ENCODE measurements around the gene TSTD2. TPM values are rescaled to one million over a fixed set of nuclear protein-coding genes. Genes with fewer than 3 reads are reported as not detected.

TSTD2 gene
- total RNA-seq, 4 donors from 2014 or later = 11.6 to 19.9 (median 14.5) TPM

DNA sequence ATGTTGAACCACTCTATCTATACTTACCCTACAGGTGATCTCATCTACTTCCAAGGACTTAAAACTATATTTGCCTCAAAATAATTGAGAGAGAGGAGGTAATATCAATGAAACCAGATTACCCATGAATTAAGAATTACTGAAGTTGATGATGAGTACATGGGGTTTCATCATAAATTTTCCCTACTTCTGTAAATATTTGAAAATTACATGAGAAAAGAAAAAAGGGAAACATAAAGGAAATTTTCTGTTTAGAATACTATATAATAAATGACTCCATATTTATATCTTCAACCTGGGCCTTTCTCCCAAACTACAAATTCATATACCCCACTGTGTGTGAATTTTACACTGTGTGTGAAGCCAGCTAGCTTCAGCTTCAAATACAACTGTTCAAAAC, 2.6 kb downstream of the TSTD2 start:
- H3K4me3 ChIP-seq = no peak overlapping the region
- in situ Hi-C loops (cut with MboI; ENCODE audit: low sequenced_read_pairs in 4 of 4) = no loop called here
- no peak for ATAC-seq
- H3K9me3 ChIP-seq = no peaks in the 10 kb centered on the region
- H3K27me3 ChIP-seq = no peaks in the 10 kb centered on the region
- DNase-seq = no peak
- intact Hi-C loops (cut with DNase I; ENCODE audit: low total_unique reads) = loop anchor here (5.0 to 10.0 kb wide), 5 partner anchors 354 to 1216 kb away; partner anchors contain the start of genes ANKS6, ANP32B, TBC1D2 and ZNF367
- peaks cover 51 to 53% of the 10 kb centered on the region in 2 donors for H3K4me1 ChIP-seq
- TF ChIP-seq POLR2A (IDR thresholded peaks at IDR 0.05) = no peak
- TF ChIP-seq, protein P1, sequence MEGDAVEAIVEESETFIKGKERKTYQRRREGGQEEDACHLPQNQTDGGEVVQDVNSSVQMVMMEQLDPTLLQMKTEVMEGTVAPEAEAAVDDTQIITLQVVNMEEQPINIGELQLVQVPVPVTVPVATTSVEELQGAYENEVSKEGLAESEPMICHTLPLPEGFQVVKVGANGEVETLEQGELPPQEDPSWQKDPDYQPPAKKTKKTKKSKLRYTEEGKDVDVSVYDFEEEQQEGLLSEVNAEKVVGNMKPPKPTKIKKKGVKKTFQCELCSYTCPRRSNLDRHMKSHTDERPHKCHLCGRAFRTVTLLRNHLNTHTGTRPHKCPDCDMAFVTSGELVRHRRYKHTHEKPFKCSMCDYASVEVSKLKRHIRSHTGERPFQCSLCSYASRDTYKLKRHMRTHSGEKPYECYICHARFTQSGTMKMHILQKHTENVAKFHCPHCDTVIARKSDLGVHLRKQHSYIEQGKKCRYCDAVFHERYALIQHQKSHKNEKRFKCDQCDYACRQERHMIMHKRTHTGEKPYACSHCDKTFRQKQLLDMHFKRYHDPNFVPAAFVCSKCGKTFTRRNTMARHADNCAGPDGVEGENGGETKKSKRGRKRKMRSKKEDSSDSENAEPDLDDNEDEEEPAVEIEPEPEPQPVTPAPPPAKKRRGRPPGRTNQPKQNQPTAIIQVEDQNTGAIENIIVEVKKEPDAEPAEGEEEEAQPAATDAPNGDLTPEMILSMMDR (IDR thresholded peaks at IDR 0.05 in 4 of 5, conservative IDR thresholded peaks at IDR 0.05 in 1 of 5) = no peak
- peak overlapping the region in 1 of 4 donors; percentile 91 for H3K27ac ChIP-seq
- H3K36me3 ChIP-seq = peaks cover 0 to under 1% of the 10 kb centered on the region in 2 donors

DNA sequence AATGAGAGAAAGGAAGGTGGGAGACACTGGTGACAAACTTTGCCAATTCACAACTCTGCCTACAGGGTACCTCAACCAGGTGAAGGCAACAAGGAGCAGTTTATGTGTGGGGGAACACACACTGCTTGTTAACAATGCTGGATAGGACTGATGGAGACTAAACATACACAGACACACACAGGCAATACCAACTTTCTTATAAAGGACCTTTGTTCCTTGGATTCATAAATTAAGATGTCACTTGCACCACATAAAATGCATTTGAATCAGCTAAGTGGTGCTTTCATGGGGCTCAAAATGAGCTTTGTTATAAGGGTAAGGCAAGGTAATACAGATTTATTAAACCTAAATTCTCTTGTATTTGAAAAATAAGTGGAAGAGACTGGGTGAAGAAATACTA, 4.0 kb downstream of the TSTD2 start:
- peaks cover 42 to 44% of the 10 kb centered on the region in 2 donors for H3K4me1 ChIP-seq
- DNase-seq (no peak), ATAC-seq (no peak)
- in situ Hi-C loops (cut with MboI; ENCODE audit: low sequenced_read_pairs in 4 of 4) (no loop called here), intact Hi-C loops (cut with DNase I; ENCODE audit: low total_unique reads) (no loop called here)
- TF ChIP-seq, protein P1 (IDR thresholded peaks at IDR 0.05 in 4 of 5, conservative IDR thresholded peaks at IDR 0.05 in 1 of 5) = no peak
- no peak for TF ChIP-seq POLR2A (IDR thresholded peaks at IDR 0.05)
- peak overlapping the region in 2 of 4 donors; percentile 19 to 36 for H3K27ac ChIP-seq
- H3K4me3 ChIP-seq = no peak overlapping the region
- H3K36me3 ChIP-seq = peaks cover 0 to 13% of the 10 kb centered on the region in 2 donors
- H3K9me3 ChIP-seq = no peaks in the 10 kb centered on the region
- H3K27me3 ChIP-seq = no peaks in the 10 kb centered on the region

DNA sequence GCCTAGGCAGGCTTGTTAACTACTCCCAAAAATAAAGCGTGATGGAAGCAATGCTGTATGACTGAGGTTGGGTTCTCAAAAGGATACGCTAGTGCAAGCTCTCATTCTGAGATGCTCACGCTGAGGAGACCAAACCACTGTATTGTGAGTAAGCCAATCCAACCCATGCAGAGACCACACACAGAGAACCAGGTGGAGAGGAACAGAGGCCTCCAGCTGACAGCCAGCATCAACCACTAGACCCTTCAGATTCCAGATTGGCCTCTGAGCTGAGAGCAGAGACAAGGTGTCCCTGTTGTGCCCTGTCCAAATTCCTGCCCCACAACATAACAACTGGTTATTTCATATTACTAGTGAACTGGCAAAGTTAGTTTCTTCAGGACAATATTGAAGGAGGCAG, 4.5 kb downstream of the TSTD2 start:
- ATAC-seq (no peak), DNase-seq (no peak)
- H3K4me1 ChIP-seq = peaks cover 42 to 44% of the 10 kb centered on the region in 2 donors
- H3K9me3 ChIP-seq = no peaks in the 10 kb centered on the region
- peaks cover 0 to 17% of the 10 kb centered on the region in 2 donors for H3K36me3 ChIP-seq
- no peak for TF ChIP-seq POLR2A (IDR thresholded peaks at IDR 0.05)
- intact Hi-C loops (cut with DNase I; ENCODE audit: low total_unique reads) = no loop called here
- H3K4me3 ChIP-seq = no peak overlapping the region
- H3K27ac ChIP-seq = peak overlapping the region in 2 of 4 donors; percentile 19 to 36
- no peaks in the 10 kb centered on the region for H3K27me3 ChIP-seq
- in situ Hi-C loops (cut with MboI; ENCODE audit: low sequenced_read_pairs in 4 of 4) = no loop called here

DNA sequence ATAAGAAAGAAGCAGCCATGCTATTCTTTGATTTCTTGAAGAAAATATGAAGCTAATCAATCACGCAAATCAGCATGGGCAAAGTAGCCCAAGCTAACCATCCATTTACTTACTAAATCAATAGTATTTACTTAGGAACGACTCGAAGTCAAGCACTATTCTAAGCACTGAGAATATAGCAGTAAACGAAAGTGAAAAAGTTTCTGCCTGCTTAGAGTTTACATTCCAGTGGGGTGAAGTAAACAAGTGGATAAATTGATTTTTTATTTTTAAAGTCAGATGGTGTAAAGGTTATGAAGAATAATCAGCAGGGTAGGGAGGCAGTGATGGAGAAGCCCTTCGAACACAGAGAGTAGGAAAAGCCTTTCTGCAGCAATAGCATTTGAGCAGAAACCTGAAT, 5.5 kb downstream of the TSTD2 start:
- H3K36me3 ChIP-seq = peaks cover 0 to 24% of the 10 kb centered on the region in 2 donors
- intact Hi-C loops (cut with DNase I; ENCODE audit: low total_unique reads) = no loop called here
- no peaks in the 10 kb centered on the region for H3K9me3 ChIP-seq
- no peaks in the 10 kb centered on the region for H3K27me3 ChIP-seq
- in situ Hi-C loops (cut with MboI; ENCODE audit: low sequenced_read_pairs in 4 of 4) = no loop called here
- peaks cover 42 to 44% of the 10 kb centered on the region in 2 donors for H3K4me1 ChIP-seq
- H3K27ac ChIP-seq = peak overlapping the region in 1 of 4 donors; percentile 6
- no peak for TF ChIP-seq POLR2A (IDR thresholded peaks at IDR 0.05)
- TF ChIP-seq, protein P1 (IDR thresholded peaks at IDR 0.05 in 4 of 5, conservative IDR thresholded peaks at IDR 0.05 in 1 of 5) = no peak
- H3K4me3 ChIP-seq = no peak overlapping the region
- no peak for ATAC-seq
- DNase-seq = no peak

DNA sequence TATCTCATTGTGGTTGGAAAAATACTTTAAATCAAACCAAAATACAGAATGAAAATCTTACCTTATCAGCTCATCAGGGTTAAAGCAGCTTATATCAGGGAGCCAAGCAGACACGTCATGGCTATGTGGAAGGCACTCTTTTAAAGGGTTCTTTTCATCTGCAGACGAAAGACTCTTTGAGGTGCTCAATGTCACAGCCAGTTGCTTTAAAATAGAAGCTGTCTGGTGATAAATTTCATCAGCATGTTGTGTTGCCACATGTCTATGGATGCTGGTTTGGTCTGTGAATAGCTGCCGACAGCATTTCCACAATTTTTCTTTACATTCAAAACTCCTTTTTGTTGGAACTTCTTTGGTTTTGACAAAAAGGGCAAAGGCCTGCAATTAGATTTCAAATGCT, 7.5 kb downstream of the TSTD2 start:
- H3K4me3 ChIP-seq = no peak overlapping the region
- peaks cover 0 to 29% of the 10 kb centered on the region in 2 donors for H3K36me3 ChIP-seq
- TF ChIP-seq POLR2A (IDR thresholded peaks at IDR 0.05) = no peak
- TF ChIP-seq, protein P1 (IDR thresholded peaks at IDR 0.05 in 4 of 5, conservative IDR thresholded peaks at IDR 0.05 in 1 of 5) = no peak
- peak overlapping the region; percentile 57 to 64 (median 58) for H3K27ac ChIP-seq
- peaks cover 26 to 28% of the 10 kb centered on the region in 2 donors for H3K4me1 ChIP-seq
- H3K27me3 ChIP-seq = no peaks in the 10 kb centered on the region
- ATAC-seq (peak; percentile 60 to 86), DNase-seq (no peak)
- no peaks in the 10 kb centered on the region for H3K9me3 ChIP-seq
- intact Hi-C loops (cut with DNase I; ENCODE audit: low total_unique reads) (no loop called here), in situ Hi-C loops (cut with MboI; ENCODE audit: low sequenced_read_pairs in 4 of 4) (no loop called here)
